Measurements from ENCODE around the gene IFIH1.

DNA sequence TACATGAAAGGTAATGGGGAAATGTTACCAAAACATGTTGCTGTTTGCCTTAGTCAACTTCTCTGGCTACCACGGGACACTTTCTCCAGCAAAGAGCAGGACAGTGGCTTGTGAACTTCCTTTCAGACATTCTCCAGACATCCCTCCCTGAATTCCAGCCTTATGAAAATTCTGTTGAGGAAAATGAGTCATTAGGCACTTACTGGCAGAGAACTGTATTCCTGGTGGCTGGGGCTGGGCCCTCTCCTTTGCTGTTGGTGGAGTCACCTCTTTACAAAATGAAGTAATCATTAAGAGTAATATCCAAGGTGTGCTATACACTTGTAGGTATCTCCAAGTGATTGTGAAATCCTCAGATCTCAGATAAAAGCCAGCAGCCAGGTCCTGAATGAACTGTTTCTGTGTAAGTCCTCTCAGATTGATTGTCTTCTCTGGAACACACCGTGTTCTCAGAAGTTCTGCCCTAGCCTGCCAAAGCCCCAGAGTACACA is 73.9 kb downstream of the IFIH1 start:
- TF ChIP-seq, protein P1, sequence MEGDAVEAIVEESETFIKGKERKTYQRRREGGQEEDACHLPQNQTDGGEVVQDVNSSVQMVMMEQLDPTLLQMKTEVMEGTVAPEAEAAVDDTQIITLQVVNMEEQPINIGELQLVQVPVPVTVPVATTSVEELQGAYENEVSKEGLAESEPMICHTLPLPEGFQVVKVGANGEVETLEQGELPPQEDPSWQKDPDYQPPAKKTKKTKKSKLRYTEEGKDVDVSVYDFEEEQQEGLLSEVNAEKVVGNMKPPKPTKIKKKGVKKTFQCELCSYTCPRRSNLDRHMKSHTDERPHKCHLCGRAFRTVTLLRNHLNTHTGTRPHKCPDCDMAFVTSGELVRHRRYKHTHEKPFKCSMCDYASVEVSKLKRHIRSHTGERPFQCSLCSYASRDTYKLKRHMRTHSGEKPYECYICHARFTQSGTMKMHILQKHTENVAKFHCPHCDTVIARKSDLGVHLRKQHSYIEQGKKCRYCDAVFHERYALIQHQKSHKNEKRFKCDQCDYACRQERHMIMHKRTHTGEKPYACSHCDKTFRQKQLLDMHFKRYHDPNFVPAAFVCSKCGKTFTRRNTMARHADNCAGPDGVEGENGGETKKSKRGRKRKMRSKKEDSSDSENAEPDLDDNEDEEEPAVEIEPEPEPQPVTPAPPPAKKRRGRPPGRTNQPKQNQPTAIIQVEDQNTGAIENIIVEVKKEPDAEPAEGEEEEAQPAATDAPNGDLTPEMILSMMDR (IDR thresholded peaks at IDR 0.05) = no peak
- TF ChIP-seq POLR2A (IDR thresholded peaks at IDR 0.05) = no peak
